ENCODE results near the gene TM4SF20.
A peak's percentile ranks its signal among the peaks of the same experiment; 100 is the strongest.

The TM4SF20 gene, protein sequence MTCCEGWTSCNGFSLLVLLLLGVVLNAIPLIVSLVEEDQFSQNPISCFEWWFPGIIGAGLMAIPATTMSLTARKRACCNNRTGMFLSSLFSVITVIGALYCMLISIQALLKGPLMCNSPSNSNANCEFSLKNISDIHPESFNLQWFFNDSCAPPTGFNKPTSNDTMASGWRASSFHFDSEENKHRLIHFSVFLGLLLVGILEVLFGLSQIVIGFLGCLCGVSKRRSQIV

DNA sequence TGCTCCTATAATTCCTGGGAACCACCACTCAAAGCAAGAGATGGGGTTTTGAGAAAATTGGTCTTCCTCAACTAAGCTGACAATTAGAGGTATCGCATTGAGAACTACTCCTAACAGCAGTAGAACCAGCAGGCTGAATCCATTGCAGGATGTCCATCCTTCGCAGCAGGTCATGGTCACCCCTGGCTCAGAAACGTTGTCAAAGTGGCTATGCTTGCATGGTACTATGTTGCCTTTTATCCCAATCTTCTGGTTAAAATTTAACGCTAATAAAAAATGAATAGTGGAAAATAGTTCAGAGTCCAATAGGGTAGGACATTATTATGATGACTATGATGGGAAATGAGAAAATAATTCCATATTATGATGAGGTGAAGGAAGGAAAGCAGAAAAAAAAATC lies at the start of gene TM4SF20:
TSS of gene TM4SF20 (minus strand) at position 212 of the 400 bp plus-strand sequence. CDS start at position 174, 38 bp downstream.
- no peak for DNase-seq (ENCODE audit: low read depth in 2 of 2, low spot score in 1 of 2)

- no peak for DNase-seq (ENCODE audit: low read depth in 2 of 2, low spot score in 1 of 2)
Observed at GRCh38 chr2:227428731-227429285, 49.7 kb upstream of the TM4SF20 start.

DNA sequence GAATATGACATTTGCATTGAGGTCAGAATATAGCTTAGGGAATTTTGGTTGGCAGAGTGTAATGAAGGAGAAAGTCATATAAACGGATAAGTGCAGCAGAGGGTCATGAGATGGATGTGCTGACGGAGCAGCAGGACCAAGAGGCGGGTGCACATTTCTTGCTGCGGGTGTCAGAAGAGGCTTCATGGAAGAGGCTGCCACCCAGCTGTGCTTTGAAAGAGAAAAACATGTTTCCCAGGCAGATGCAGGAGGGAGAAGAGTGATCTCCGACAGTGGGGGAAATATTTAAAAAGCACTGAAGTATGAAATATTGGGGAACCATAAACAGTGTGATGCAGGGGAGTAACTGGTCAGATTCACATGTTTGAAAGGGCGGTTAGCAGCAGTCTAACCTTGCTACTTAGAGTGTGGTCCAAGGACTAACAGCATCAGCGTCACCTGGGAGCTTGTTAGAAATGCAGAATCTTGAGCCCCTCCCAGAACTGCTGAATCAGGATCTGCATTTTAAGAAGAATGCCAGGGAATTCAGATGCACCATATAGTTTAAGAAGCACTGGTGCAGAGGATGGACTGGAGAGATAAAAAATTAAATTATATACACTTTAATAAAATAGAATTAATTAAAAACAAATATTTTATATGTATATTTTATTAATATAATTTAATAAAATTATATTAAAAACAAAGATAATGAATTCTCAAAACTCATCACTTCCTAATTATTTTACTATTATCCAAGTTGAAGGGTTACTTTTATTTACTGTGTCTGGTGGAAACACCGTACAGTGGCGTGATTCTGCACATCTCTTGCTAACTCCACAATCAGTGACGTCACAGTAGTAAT lies 44.8 kb upstream of the TM4SF20 start:
- DNase-seq (ENCODE audit: low read depth in 2 of 2, low spot score in 1 of 2), result no peak

DNA sequence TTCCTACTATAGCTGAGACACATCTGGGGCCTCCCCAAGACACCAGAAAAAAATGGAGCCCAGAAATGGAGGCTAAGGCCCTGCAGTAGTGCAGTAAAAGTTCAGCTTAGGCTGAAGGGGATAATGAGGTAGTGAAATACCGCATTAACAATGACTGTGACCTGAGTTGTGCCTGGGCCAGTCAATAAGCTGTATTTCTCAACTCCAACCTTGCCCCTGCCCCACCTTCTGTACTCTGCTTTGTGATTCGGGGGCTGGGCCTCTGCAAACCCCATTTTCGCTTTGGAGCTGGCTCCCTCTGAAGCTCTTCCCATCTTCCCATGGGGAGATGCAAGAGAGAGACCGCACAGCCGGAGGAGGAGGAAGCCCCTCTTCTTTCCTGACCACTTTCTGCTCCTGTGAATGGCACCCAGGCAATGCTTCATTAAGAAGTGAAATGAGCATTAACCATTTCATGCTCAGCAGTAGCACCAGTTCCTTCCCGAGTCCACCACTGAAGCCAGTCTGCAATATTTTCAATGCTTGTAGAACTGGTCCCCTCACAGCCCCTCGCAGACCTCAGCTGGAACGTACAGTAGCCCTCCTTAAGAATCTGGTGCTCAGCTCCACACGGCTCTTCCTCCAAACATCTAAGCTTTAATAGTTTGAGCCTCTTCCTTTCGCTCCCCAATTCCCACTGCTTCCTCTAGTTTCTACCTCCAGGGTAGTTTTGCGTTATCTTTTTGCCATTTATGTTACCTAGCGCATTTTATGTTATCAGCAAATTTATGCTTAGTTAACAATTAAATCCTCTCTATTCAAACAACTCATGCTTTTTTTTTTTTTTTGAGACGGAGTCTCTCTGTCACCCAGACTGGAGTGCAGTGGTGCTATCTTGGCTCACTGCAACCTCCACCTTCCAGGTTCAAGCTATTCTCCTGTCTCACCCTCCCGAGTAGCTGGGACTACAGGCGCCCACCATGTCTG lies 41.3 kb upstream of the TM4SF20 start:
- no peak for DNase-seq (ENCODE audit: low read depth in 2 of 2, low spot score in 1 of 2)

GRCh38 chr2:227416701-227417100 lies 37.6 kb upstream of the TM4SF20 start:
- no peak for DNase-seq (ENCODE audit: low read depth in 2 of 2, low spot score in 1 of 2)

DNA sequence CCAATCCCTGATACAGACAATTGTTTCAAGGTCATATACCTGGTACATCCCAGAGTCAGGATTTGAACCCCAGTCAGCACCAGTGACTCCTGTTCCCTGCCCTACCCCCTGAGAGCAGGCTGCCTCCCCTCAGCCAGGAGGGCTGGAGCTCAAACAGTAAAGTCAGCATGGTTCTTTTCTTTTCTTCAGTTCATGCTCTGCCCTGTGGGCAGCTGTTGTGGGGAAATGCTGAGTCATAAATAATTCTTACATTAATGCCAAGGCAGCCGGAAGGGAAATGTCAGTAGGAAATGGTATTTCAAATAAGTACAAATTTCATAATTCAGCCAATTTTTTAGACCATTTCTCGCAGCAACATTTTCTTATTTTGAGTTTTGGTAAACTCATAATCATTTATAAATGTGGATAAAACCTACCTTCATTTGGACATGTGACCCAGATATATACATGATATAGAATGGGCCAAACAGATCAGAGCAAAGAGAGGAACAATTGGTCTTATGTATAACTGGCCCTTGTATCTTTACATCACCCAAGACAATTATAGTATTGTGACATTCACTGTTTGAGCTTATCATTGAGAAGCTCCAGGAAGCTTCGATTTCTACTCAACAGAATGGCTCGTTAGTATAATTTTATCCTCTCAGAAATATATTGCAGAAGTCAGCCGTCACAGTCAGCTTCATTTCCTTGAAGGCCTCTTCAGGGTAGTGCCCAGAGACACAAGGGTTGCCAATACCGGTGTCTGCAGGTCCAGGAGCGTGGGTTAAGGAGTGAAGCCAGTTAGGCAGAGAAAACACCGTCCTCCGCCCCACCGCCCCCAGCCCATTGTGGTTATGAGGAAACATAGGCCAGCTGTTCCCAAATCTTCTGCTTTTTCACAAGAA lies 36.7 kb upstream of the TM4SF20 start:
- DNase-seq (ENCODE audit: low read depth in 2 of 2, low spot score in 1 of 2), result no peak

DNA sequence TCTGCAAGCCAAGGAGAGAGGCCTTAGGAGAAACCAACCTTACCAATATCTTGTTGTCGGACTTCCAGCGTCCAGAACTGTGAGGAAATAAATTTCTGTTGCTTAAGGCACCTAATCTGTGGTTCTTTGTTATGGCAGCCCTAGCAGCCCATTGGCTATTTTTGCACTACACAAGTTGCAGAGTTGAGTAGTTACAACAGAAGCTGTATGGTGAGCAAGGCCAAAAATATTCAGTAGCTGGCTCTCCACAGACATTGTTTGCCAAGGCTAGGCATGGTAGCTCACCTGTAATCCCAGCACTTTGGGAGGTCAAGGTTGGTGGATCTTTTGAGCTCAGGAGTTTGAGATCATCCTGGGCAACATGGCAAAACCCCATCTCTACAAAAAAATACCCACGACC lies 35.7 kb upstream of the TM4SF20 start:
- DNase-seq (ENCODE audit: low read depth in 2 of 2, low spot score in 1 of 2), result no peak

- DNase-seq (ENCODE audit: low read depth in 2 of 2, low spot score in 1 of 2), result no peak
Observed at GRCh38 chr2:227413371-227413770, 34.3 kb upstream of the TM4SF20 start.

GRCh38 chr2:227412877-227413276 lies 33.8 kb upstream of the TM4SF20 start:
- DNase-seq (ENCODE audit: low read depth in 2 of 2, low spot score in 1 of 2), result no peak

- no peak for DNase-seq (ENCODE audit: low read depth in 2 of 2, low spot score in 1 of 2)
Observed at GRCh38 chr2:227411990-227412350, 32.9 kb upstream of the TM4SF20 start.

DNA sequence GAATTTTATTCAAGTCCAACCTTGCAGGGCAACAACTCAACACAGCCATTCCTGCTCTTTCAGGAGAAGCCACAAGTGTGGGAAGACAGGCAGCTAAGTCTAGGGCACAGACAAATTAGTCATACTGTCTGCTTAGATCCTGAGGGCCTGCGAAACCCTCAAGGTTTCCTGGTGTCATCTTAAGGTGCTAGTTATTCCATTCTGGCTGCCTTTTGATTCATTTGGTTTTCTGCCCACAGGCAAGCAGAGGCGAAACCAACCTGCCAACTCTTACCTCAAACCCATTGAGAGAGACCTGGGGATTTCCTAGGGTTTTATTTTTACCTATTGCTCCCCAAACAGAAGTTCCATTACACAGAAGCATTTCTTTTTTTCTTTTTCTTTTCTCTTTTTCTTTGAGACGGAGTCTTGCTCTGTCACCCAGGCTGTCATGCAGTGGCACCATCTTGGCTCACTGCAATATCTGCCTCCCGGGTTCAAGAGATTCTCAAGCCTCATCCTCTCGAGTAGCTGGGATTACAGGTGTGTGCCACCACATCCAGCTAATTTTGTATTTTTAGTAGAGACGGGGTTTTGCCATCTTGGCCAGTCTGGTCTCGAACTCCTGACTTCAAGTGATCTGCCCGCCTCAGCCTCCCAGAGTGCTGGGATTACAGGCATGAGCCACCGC lies 32.3 kb upstream of the TM4SF20 start:
- DNase-seq (ENCODE audit: low read depth in 2 of 2, low spot score in 1 of 2), result peak in 1 of 2 donors; percentile 22

DNA sequence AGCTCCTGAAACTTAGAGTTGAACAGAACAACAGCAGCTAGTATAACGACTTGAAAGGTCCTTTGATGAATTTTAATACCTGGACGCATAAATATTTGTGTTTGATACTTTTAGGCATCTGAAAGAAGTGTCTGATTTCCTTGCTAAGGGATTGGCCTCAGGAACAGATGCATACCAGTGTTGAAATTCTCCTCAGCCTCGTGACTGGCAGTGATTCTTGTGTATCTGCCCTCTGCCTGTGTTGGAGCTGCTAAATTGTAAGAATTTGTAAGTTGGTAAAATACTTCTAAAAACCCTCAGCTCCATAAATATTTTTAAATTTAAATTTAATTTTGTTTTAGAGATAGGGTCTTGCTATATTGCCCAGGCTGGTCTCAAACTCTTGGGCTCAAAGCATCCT lies 31.1 kb upstream of the TM4SF20 start:
- no peak for DNase-seq (ENCODE audit: low read depth in 2 of 2, low spot score in 1 of 2)

GRCh38 chr2:227407591-227408151 lies 28.6 kb upstream of the TM4SF20 start:
- DNase-seq (ENCODE audit: low read depth in 2 of 2, low spot score in 1 of 2), result no peak

GRCh38 chr2:227406177-227407031 lies 27.3 kb upstream of the TM4SF20 start:
- no peak for DNase-seq (ENCODE audit: low read depth in 2 of 2, low spot score in 1 of 2)

DNA sequence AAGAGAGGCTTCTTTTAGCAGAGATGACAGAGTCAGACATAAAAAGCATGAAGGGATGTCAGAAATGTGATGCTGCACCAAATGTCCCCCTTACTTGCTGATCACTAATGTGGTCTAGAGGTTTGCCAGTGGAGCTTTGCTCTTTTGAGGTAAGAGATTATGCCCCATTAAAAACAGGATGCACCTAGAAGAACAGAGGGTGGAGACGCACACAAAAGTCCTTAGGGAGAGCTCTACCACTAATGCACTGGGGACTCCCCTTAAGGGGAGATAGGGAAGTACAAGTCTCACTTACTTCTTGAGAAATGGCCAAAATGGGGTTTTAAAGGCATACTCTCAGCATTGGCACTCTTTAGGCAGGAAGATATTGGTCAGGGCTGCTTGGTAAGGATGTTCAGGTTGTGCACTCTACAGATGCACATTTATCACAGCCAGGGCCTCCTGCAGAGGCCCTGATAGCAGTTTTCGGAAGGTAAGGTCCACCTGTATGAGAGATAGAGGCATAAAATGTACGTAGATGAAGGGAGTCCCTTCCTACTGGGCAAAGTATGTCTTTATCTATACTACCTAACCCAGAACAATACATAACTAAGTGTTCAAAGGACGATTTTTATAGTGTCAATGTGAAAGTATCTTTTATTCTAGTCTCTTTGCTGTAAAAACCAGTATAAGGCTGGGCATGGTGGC lies 25.6 kb upstream of the TM4SF20 start:
- no peak for DNase-seq (ENCODE audit: low read depth in 2 of 2, low spot score in 1 of 2)

- no peak for DNase-seq (ENCODE audit: low read depth in 2 of 2, low spot score in 1 of 2)
Observed at GRCh38 chr2:227402959-227403358, 23.9 kb upstream of the TM4SF20 start.

DNA sequence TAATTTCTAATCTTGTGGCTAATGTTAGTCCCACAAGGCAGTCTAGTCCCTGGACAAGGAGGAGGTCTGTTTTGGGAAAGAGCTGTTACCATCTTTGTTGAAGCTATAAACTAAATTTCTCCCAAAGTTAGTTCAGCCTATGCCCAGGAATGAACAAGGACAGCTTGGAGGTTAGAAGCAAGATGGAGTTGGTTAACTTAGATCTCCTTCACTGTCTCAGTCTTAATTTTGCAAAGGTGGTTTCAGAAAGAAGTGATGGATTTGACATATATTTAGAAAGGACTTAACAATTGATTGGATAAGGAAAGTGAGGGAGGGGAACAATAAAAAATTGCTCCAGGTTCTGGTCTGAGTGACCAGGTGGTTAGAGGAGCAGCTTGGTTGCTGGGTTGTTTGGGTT lies 23.2 kb upstream of the TM4SF20 start:
- no peak for DNase-seq (ENCODE audit: low read depth in 2 of 2, low spot score in 1 of 2)

GRCh38 chr2:227401550-227401949 lies 22.4 kb upstream of the TM4SF20 start:
- no peak for DNase-seq (ENCODE audit: low read depth in 2 of 2, low spot score in 1 of 2)

Measured in stimulated activated CD8-positive, alpha-beta memory T cell treated with anti-CD3 and anti-CD28 coated beads, Interleukin-4, amount 100 ng/mL, for 4 hours (primary cell).